ENCODE measurements around the gene LGALS9C. TPM values are rescaled to one million over a fixed set of nuclear protein-coding genes. Genes with fewer than 3 reads are reported as not detected.
"Not testable (repeated sequence)": the region's sequence is repeated elsewhere in the genome, so short reads cannot be mapped to it uniquely, and the experiment has no call there.

Gene LGALS9C
- total and polyA plus RNA-seq, 2 of the 4 experiments (the other 2 are of a cell fraction): not detected

- ATAC-seq (ENCODE audit: low read depth); H3K36me3 ChIP-seq (ENCODE audit: control insufficient read depth, insufficient read depth, low read length); H3K4me3 ChIP-seq (ENCODE audit: insufficient read depth, low read depth, low read length); H3K14ac ChIP-seq (replicated peaks; ENCODE audit: low read depth, low read length); CTCF ChIA-PET; H2AK9ac ChIP-seq (replicated peaks; ENCODE audit: low read depth, low read length, poor library complexity); H4K20me1 ChIP-seq (ENCODE audit: insufficient read depth, low read length); H2BK5ac ChIP-seq (ENCODE audit: low read depth, low read length, poor library complexity, severe bottlenecking); H2AFZ ChIP-seq (replicated peaks; ENCODE audit: low read length, poor library complexity); H3K56ac ChIP-seq (ENCODE audit: extremely low read depth, insufficient read depth, low read length); H3K4me1 ChIP-seq (ENCODE audit: control insufficient read depth, insufficient read depth, low read length); POLR2A ChIA-PET (ENCODE audit: unreplicated experiment); H3K79me1 ChIP-seq (ENCODE audit: low read depth in 1 of 2, low read length in 2 of 2); H4K5ac ChIP-seq (ENCODE audit: low read depth, low read length); intact Hi-C loops (cut with micrococcal nuclease); H3K9me1 ChIP-seq (ENCODE audit: insufficient read depth, low read length); H4K8ac ChIP-seq (ENCODE audit: low read depth in 2 of 2, low read length in 2 of 2); H2BK120ac ChIP-seq (ENCODE audit: low read depth, low read length); dilution Hi-C loops (cut with HindIII; ENCODE audit: low sequenced_read_pairs, unreplicated experiment); H2AK5ac ChIP-seq (ENCODE audit: low read depth, low read length); DNase-seq; H3K23ac ChIP-seq (ENCODE audit: low read depth, low read length); H3K27me3 ChIP-seq (ENCODE audit: control insufficient read depth, insufficient read depth, low read length); H2BK15ac ChIP-seq (ENCODE audit: low read depth, low read length); H3K4ac ChIP-seq (ENCODE audit: low read depth, low read length); H3K27ac ChIP-seq (ENCODE audit: insufficient read depth, low read length); H3K4me2 ChIP-seq (ENCODE audit: low read depth, low read length); H4K91ac ChIP-seq (ENCODE audit: insufficient read depth, low read depth, low read length); H3K9me3 ChIP-seq (ENCODE audit: control insufficient read depth, insufficient read depth, low read length); BruUV-seq (replicated peaks); H2BK20ac ChIP-seq (ENCODE audit: low read depth, low read length); H3K18ac ChIP-seq (ENCODE audit: low read depth, low read length); in situ Hi-C loops (cut with MboI; ENCODE audit: low sequenced_read_pairs); H3K9ac ChIP-seq (ENCODE audit: low read depth, low read length): not testable (repeated sequence)
- no CpG with 5 or more reads among the region's 12 CpGs for WGBS, 2 experiments (ENCODE audit: extremely low coverage in 2 of 2, insufficient read length in 1 of 2)
Measured at GRCh38 chr17:18526168-18526800, 49.7 kb downstream of the LGALS9C start.

- H4K5ac ChIP-seq (ENCODE audit: low read depth, low read length); H4K8ac ChIP-seq (ENCODE audit: low read depth in 2 of 2, low read length in 2 of 2); H3K9me3 ChIP-seq (ENCODE audit: control insufficient read depth, insufficient read depth, low read length); H3K4me1 ChIP-seq (ENCODE audit: control insufficient read depth, insufficient read depth, low read length); H2BK20ac ChIP-seq (ENCODE audit: low read depth, low read length); H2AK5ac ChIP-seq (ENCODE audit: low read depth, low read length); BruUV-seq (replicated peaks); H4K91ac ChIP-seq (ENCODE audit: insufficient read depth, low read depth, low read length); H2BK120ac ChIP-seq (ENCODE audit: low read depth, low read length); DNase-seq; H2BK15ac ChIP-seq (ENCODE audit: low read depth, low read length); H3K18ac ChIP-seq (ENCODE audit: low read depth, low read length); H3K4me2 ChIP-seq (ENCODE audit: low read depth, low read length); H3K9me1 ChIP-seq (ENCODE audit: insufficient read depth, low read length); intact Hi-C loops (cut with micrococcal nuclease); H3K4ac ChIP-seq (ENCODE audit: low read depth, low read length); H2AK9ac ChIP-seq (replicated peaks; ENCODE audit: low read depth, low read length, poor library complexity); in situ Hi-C loops (cut with MboI; ENCODE audit: low sequenced_read_pairs); H3K4me3 ChIP-seq (ENCODE audit: insufficient read depth, low read depth, low read length); H3K23ac ChIP-seq (ENCODE audit: low read depth, low read length); H2BK5ac ChIP-seq (ENCODE audit: low read depth, low read length, poor library complexity, severe bottlenecking); H2AFZ ChIP-seq (replicated peaks; ENCODE audit: low read length, poor library complexity); H3K36me3 ChIP-seq (ENCODE audit: control insufficient read depth, insufficient read depth, low read length); H3K14ac ChIP-seq (replicated peaks; ENCODE audit: low read depth, low read length); H3K27ac ChIP-seq (ENCODE audit: insufficient read depth, low read length); H4K20me1 ChIP-seq (ENCODE audit: insufficient read depth, low read length); POLR2A ChIA-PET (ENCODE audit: unreplicated experiment); H3K79me1 ChIP-seq (ENCODE audit: low read depth in 1 of 2, low read length in 2 of 2); CTCF ChIA-PET; H3K56ac ChIP-seq (ENCODE audit: extremely low read depth, insufficient read depth, low read length); H3K27me3 ChIP-seq (ENCODE audit: control insufficient read depth, insufficient read depth, low read length); H3K9ac ChIP-seq (ENCODE audit: low read depth, low read length); ATAC-seq (ENCODE audit: low read depth); dilution Hi-C loops (cut with HindIII; ENCODE audit: low sequenced_read_pairs, unreplicated experiment): not testable (repeated sequence)
- 80% methylated on average over 1 of the region's 8 CpGs; no CpG with 5 or more reads in 1 of the 2 experiments for WGBS, 2 experiments (ENCODE audit: extremely low coverage in 2 of 2, insufficient read length in 1 of 2)
Measured at GRCh38 chr17:18527354-18527753, 50.8 kb downstream of the LGALS9C start.

Data from IMR-90 (cell line).